Type B pancreatic cell (in vitro differentiated cells): ENCODE results near the gene PHC2. TPM values are rescaled to one million over a fixed set of nuclear protein-coding genes. Genes with fewer than 3 reads are reported as not detected.
A peak's percentile ranks its signal among the peaks of the same experiment; 100 is the strongest.

Experiments used
- DNase-seq: peaks from one replicate; pipeline ENCODE4 v3.0.0; 2021; ENCODE audit warnings: mixed read lengths; ENCODE audit not compliant: unreplicated experiment; ENCODE audit errors: extremely low spot score
- H3K27ac Mint-ChIP-seq: 2 replicates; pipeline ENCODE4 v1.8.0; 2021; ENCODE audit warnings: mild to moderate bottlenecking, mixed read lengths
- H3K27me3 Mint-ChIP-seq: 2 replicates; pipeline ENCODE4 v1.8.0; 2021; ENCODE audit warnings: mixed read lengths
- H3K36me3 Mint-ChIP-seq: 2 replicates; pipeline ENCODE4 v1.8.0; 2021; ENCODE audit warnings: mixed read lengths
- H3K4me1 Mint-ChIP-seq: one replicate; pipeline ENCODE4 v1.8.0; 2021; ENCODE audit warnings: mixed read lengths; ENCODE audit not compliant: unreplicated experiment
- H3K4me3 Mint-ChIP-seq: 2 replicates; pipeline ENCODE4 v1.8.0; 2021; ENCODE audit warnings: mild to moderate bottlenecking, mixed read lengths
- H3K9me3 Mint-ChIP-seq: 2 replicates; pipeline ENCODE4 v1.8.0; 2021; ENCODE audit warnings: mixed read lengths
- total RNA-seq: library from RNA; stranded (reverse); gene quantifications from 2 replicates; pipeline ENCODE4 v1.2.1, GENCODE V29; 2021; ENCODE audit warnings: low replicate concordance
- TF ChIP-seq, protein P1 (sequence below): fragments of 200-600 bp; sonication (generic); conservative IDR thresholded peaks from 2 replicates; pipeline ENCODE4 v1.5.0; 2021; ENCODE audit warnings: antibody characterized with exemption, mild to moderate bottlenecking

The PHC2 gene
- total RNA-seq, 1 donor from 2014 or later: 106 TPM

DNA sequence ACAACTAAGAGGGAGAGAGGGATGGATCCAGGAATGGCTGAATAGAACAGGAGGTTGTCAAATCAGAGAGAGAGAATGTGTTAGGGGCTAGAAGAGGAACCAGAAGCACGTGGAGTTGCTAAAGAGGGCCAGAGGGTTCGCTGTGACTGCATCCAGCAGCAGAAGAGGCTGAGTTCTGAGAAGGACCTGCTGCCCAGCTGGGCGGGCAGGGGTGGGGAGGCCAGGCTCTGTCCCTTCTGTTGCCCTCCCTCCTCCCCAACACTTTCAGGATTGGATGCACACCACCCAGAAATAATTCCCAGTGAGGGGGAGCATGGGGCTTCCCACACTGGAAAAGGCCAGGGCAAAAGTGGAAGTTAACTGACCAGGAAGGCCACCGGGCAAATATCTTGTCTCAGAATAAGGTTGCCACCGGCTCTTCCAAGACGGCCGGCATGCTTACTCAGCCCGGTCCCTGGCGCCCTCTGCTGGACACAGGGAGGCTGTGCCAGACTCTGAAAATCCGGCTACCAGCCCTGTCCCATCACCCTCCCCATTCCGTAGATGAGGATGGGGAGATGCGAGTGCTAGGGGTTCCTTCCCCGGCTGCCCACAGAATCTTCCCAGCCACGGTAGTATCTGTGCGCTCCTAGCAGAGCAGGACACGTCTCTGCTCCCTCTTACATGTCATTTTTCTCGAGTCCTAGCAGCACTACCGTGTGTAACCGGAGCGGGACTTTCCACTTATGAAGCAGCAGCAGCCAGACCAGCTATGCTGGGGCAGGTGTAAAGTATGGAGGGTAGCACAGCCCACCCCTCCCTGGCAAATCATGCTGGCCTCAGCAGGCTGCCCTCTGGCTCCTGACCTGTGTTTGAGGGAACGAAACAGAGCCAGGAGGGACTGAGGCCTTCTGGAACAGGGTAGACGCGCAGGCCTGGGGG lies 63.1 kb downstream of the PHC2 start:
- no peak overlapping the region for H3K27ac Mint-ChIP-seq
- peaks cover 5% of the 10 kb centered on the region for H3K36me3 Mint-ChIP-seq
- H3K9me3 Mint-ChIP-seq: no peaks in the 10 kb centered on the region
- no peaks in the 10 kb centered on the region for H3K27me3 Mint-ChIP-seq
- peaks cover 52% of the 10 kb centered on the region for H3K4me1 Mint-ChIP-seq
- DNase-seq: peak; percentile 89
- no peak overlapping the region for H3K4me3 Mint-ChIP-seq
- TF ChIP-seq, protein P1, sequence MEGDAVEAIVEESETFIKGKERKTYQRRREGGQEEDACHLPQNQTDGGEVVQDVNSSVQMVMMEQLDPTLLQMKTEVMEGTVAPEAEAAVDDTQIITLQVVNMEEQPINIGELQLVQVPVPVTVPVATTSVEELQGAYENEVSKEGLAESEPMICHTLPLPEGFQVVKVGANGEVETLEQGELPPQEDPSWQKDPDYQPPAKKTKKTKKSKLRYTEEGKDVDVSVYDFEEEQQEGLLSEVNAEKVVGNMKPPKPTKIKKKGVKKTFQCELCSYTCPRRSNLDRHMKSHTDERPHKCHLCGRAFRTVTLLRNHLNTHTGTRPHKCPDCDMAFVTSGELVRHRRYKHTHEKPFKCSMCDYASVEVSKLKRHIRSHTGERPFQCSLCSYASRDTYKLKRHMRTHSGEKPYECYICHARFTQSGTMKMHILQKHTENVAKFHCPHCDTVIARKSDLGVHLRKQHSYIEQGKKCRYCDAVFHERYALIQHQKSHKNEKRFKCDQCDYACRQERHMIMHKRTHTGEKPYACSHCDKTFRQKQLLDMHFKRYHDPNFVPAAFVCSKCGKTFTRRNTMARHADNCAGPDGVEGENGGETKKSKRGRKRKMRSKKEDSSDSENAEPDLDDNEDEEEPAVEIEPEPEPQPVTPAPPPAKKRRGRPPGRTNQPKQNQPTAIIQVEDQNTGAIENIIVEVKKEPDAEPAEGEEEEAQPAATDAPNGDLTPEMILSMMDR: peak; percentile 99

DNA sequence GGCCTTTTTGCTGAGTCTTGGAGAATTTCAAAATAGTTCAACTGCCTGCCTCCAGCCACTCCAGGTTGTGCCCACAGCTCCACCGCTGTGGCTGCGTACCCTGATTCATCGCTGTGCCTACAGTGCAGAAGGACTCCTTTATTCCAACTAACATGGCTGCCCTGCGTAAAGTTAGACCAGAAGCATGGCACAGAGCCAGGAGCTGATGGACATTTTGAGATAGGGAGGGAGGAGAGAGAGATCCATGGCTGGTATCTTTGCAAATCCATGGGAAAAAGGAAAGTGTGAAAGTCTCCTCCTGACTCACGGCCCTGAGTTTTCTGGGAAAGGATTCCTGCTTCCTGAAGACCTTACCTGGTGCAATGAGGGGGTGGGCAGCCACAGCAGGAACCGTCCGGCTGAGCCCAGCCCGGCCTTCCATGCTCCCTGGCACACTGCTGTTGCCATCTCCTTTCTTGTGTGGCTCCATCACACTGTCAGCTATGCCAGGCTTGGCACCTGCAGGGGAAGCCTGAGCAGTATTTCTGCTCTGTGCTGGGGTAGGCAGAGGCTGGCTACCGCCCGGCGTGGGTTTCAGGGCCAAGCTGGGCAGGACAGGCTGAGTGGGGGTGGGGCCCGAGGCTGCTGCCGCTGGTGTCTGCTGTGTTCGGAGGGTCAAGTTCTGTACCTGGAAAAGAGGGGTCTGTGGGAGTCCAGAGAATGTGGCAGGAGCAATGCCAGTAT lies 64.0 kb downstream of the PHC2 start:
- no peaks in the 10 kb centered on the region for H3K27me3 Mint-ChIP-seq
- H3K4me1 Mint-ChIP-seq: peaks cover 61% of the 10 kb centered on the region

DNA sequence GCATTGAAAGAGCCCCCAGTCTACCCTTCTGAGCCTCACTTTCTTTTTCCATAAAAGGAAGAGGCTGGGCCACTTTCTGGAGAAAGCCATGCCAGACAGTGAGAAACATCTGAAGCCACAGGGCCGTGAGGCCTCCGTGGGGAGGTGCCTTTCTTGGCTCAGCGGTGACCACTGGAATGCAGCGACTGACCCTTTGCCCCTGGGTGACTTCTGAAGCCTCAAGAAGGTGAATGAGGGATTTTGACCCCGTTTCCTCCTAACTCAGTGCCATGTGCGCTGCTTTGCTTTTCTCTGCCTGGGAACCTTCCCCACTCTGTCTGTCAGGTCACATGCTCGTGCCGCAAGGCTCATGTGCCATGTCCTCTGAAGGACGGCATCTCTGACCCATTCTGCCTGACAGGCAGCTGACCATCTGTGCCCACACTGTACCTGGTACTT lies 65.3 kb downstream of the PHC2 start:
- Mint-ChIP-seq H3K4me1 (peaks cover 74% of the 10 kb centered on the region), H3K27me3 (no peaks in the 10 kb centered on the region), H3K27ac (peak overlapping the region; percentile 47), H3K4me3 (no peak overlapping the region), H3K9me3 (no peaks in the 10 kb centered on the region), H3K36me3 (no peaks in the 10 kb centered on the region)
- TF ChIP-seq, protein P1: no peak
- no peak for DNase-seq

More for the DNA sequence above, 64.0 kb downstream of the PHC2 start:
- Mint-ChIP-seq H3K27ac (peak overlapping the region; percentile 44), H3K9me3 (no peaks in the 10 kb centered on the region), H3K36me3 (peaks cover 5% of the 10 kb centered on the region), H3K4me3 (no peak overlapping the region)
- no peak for DNase-seq
- TF ChIP-seq, protein P1: no peak

DNA sequence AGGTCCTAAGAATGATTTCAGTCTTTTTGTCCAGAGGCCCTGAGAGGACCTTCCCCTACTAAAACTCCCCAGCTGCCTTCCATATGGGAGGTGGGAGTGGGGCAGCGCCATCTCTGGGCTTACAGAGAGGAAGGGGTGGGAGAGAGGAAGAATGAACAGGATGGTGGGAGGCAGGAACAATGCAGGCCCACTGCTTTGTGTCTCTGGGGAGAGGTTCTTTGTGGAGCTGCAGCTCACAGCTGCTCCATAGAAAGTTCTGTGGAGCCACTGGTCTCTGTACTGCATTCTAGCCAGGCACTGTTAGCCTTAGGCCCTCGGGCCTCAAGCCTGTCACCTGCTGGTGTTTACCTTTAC lies 66.4 kb downstream of the PHC2 start:
- TF ChIP-seq, protein P1: no peak
- Mint-ChIP-seq H3K27me3 (no peaks in the 10 kb centered on the region), H3K4me3 (peak overlapping the region; percentile 72), H3K4me1 (peaks cover 79% of the 10 kb centered on the region), H3K9me3 (no peaks in the 10 kb centered on the region), H3K27ac (peak overlapping the region; percentile 90), H3K36me3 (peaks cover 4% of the 10 kb centered on the region)
- DNase-seq: no peak

DNA sequence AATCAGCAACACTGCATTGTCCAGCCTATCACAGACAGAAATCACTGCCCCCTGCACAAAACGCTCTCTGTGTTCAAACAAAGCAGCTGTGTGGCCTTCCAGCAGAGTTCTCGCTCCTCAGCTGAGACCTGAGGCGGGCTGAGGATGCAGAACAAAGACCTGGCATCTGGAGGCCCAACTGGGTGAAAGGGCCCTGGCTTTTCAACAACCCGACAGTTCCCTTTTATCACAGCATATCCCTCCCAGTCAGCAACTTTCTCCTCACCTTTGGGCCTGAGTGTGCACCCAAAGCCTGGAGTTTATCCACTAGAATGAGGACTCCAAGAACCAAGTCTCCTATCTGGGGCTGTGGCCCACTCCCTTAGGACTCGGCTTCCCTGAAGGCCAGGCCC lies 67.4 kb downstream of the PHC2 start:
- Mint-ChIP-seq H3K4me1 (peaks cover 82% of the 10 kb centered on the region), H3K27ac (peak overlapping the region; percentile 90), H3K27me3 (no peaks in the 10 kb centered on the region), H3K36me3 (peaks cover 4% of the 10 kb centered on the region), H3K9me3 (no peaks in the 10 kb centered on the region), H3K4me3 (peak overlapping the region; percentile 72)
- TF ChIP-seq, protein P1: no peak
- no peak for DNase-seq
